AG08396 (cell line): ENCODE data around the gene RBKS.
"Not testable (repeated sequence)": the region's sequence is repeated elsewhere in the genome, so short reads cannot be mapped to it uniquely, and the experiment has no call there.

Experiments used
- DNase-seq: peaks from one replicate; pipeline ENCODE4 v3.0.0; 2012; ENCODE audit warnings: low spot score, mixed read lengths

The RBKS gene

GRCh38 chr2:27871802-27872201 lies 18.4 kb downstream of the RBKS start:
- DNase-seq, result no peak

- DNase-seq, result no peak
Observed at GRCh38 chr2:27870724-27871123, 19.5 kb downstream of the RBKS start.

- no peak for DNase-seq
Observed at GRCh38 chr2:27869763-27870162, 20.4 kb downstream of the RBKS start.

- DNase-seq, result no peak
Observed at GRCh38 chr2:27866237-27866636, 23.9 kb downstream of the RBKS start.

GRCh38 chr2:27863955-27864354 lies 26.2 kb downstream of the RBKS start:
- DNase-seq, result not testable (repeated sequence)

- no peak for DNase-seq
Observed at GRCh38 chr2:27863146-27863545, 27.0 kb downstream of the RBKS start.

- peak; percentile 38 for DNase-seq
Observed at GRCh38 chr2:27860111-27860510, 30.1 kb downstream of the RBKS start.

- peak; percentile 15 for DNase-seq
Observed at GRCh38 chr2:27857417-27858172, 32.6 kb downstream of the RBKS start.

GRCh38 chr2:27856956-27857355 lies 33.2 kb downstream of the RBKS start:
- no peak for DNase-seq

- no peak for DNase-seq
Observed at GRCh38 chr2:27856386-27856785, 33.8 kb downstream of the RBKS start.

GRCh38 chr2:27855476-27855875 lies 34.7 kb downstream of the RBKS start:
- DNase-seq, result peak; percentile 38

- no peak for DNase-seq
Observed at GRCh38 chr2:27854229-27854862, 35.8 kb downstream of the RBKS start.

GRCh38 chr2:27852691-27853090 lies 37.5 kb downstream of the RBKS start:
- DNase-seq, result no peak

- no peak for DNase-seq
Observed at GRCh38 chr2:27849558-27850205, 40.5 kb downstream of the RBKS start.

GRCh38 chr2:27847333-27847732 lies 42.9 kb downstream of the RBKS start:
- no peak for DNase-seq

GRCh38 chr2:27844821-27845255 lies 45.3 kb downstream of the RBKS start:
- no peak for DNase-seq

GRCh38 chr2:27843992-27844391 lies 46.2 kb downstream of the RBKS start:
- DNase-seq, result no peak

GRCh38 chr2:27842894-27843293 lies 47.3 kb downstream of the RBKS start:
- no peak for DNase-seq

- no peak for DNase-seq
Observed at GRCh38 chr2:27839022-27839618, 51.1 kb downstream of the RBKS start.

- no peak for DNase-seq
Observed at GRCh38 chr2:27838502-27838901, 51.7 kb downstream of the RBKS start.

- DNase-seq, result peak; percentile 11
Observed at GRCh38 chr2:27833931-27834330, 56.3 kb downstream of the RBKS start.

GRCh38 chr2:27832396-27832795 lies 57.8 kb downstream of the RBKS start:
- DNase-seq, result no peak
